GM18498 (cell line): ENCODE measurements around the gene RNF133.
"Not testable (repeated sequence)": the region's sequence is repeated elsewhere in the genome, so short reads cannot be mapped to it uniquely, and the experiment has no call there.

Experiments
- ATAC-seq: cut with Tn5 transposase; IDR thresholded peaks from one replicate; pipeline ENCODE4 v1.9.1; 2021; ENCODE audit warnings: mild to moderate bottlenecking, moderate library complexity; ENCODE audit not compliant: unreplicated experiment

RNF133 gene

DNA sequence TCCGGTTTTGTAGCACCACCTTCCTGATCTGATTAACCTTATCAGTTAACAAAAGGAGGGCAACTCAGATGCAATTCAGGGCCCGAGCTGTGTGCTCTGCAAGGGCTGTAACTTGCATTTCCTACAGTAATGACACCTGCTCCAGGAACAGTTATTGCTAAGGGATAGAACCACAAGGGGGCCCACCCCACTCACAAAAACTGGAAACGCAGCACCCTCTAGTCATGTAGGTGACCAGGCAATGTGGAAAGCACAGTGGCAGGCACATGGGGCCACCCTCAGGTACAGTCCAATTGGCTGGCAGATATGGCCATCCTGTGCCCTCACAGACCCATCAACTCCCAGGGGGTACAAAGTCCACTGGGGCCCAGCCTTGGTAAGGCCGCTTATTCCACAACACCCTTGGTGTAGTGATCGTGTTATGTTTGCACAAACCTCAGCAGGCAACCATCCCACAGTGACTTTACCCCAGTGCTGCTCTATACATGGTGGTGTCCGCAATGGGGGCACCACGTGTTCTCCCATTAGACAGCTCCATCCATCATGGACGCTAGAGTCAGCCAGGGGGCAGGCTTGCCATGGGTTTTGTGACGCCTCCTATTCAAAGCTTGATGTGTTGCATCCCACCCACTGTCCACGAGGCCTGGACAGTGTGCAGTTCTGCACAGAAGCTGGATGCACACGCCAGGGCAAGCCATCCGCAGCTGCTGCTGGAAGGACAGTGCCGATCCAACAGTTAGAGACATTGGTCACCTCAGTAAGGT, 9.4 kb downstream of the RNF133 start:
- no peak for ATAC-seq

DNA sequence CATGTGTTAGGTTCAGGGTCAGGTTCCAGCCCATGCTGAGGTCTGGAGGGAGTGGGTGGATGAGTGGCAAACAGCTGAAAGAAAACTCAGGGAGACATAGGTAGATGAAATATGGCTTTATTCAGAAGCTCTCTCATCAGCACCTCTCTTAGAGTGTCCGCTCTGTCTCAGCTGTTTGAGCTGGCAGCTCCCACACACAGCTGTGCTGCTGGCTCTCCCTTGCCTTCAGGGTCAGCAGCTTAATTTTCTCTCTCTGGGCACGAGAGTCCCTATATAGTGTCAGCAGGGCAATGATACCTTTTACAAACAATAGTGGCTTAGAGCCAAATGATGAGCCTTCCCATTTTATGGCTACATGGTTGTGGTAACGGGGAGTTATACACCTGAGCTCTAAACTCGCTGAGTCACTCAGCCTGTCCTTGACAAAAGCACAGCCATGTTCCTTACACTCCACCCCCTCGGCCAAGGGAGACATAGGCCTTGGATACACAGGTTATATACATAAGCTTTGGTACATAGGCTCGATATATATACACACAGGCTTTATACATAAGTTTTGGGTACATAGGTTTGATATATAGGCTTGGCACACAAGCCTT, 10.4 kb downstream of the RNF133 start:
- no peak for ATAC-seq

DNA sequence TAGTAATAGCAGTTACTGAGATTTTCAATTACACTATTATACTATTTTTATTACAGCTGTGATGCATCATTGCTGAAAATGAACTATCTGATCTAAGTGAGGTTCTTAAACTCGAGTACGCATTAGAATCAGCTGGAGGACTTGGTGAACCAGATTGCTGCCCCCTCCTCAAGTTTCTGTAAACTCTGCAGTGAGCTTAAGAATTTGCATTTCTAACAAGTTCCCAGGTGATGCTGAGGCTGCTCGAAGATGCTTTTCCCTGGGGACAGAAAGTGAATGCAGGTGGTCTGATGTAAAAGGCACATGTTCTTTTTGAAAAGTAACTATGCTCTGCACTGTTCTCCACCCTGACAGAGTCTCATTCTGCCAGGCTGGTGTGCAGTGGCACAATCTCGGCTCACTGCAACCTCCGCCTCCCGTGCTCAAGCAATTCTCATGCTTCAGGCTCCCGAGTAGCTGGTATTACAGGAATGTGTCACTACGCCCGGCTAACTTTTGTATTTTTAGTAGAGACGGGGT, 12.5 kb downstream of the RNF133 start:
- ATAC-seq = no peak

DNA sequence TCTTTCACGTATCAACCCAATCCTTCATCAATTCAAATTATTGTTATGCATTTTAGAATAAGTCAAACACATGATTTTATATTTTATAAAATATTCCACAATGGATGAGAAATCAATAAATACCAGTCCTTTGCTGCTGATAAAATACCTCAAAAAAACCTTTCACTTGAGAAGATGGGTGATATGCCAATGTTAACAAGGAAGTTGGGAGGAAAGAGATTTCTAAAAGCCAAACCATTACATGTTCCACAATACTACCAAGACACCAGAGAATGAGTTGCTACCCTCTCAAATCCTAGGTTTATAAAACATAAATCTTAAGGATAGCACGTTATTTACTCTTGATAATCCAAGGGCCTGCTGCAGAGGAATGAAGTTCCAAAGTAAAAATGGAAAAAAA, 14.4 kb downstream of the RNF133 start:
- no peak for ATAC-seq

DNA sequence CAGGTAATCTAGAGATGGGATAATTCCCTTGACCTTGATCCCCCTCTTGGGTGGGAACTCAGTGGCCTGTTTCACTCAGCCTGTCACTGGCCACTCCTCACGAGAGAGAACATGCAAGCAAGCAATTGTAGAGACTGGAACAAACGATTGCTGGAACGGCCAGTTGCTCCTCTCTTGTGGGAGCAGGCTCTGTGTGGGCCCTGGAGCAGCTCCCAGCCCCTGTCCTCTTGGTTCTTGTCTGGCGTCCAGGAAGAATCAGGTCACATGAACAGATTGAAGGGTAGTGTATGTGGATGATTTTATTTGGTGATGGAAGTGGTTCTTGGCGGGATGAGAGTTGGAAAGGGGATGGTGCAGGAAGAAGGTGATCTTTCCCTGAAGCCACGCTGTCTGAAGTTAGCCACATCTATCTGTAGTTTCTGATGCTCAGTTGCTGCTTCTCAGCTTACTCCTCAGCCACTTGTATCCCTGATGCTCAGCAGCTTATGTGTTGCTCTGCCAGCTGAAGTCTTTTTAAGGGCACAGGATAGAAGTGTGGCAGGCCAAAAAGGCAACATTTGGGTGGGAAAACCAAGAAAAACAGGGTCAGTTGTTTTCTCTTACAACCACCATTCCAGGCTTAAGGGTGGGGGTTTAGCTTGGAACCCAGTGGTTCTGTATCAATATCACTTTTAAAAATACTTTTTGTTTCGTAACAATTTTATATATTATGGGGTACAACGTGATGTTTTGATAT, 15.9 kb downstream of the RNF133 start:
- ATAC-seq = no peak

DNA sequence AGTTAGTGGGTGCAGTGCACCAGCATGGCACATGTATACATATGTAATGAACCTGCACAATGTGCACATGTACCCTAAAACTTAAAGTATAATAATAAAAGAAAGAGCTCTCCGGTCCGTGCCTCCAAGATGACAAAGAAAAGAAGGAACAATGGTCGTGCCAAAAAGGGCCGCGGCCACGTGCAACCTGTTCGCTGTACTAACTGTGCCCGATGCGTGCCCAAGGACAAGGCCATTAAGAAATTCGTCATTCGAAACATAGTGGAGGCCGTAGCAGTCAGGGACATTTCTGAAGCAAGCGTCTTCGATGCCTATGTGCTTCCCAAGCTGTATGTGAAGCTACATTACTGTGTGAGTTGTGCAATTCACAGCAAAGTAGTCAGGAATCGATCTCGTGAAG, 17.7 kb downstream of the RNF133 start:
- ATAC-seq = not testable (repeated sequence)

GRCh38 chr7:122679813-122680212, 19.1 kb downstream of the RNF133 start:
- no peak for ATAC-seq

GRCh38 chr7:122679269-122679709, 19.6 kb downstream of the RNF133 start:
- ATAC-seq = not testable (repeated sequence)

GRCh38 chr7:122677149-122677548, 21.8 kb downstream of the RNF133 start:
- no peak for ATAC-seq

DNA sequence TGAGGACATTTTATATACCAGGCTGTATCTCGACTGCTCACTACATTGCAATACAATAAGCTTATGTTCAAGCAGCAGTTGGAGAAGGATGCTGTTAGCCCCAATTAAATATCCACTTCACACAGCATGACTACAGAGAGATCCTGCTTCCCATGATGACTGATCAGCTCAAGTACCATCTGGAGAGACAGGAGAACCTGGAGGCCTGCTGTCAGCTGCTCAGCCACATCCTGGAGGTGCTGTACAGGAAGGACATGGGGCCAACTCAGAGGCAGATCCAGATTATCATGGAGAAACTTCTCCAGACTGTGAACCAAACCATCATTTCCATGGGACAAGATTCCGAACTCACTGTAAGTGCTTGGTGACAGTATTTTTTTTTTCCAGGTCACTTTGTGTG, 22.5 kb downstream of the RNF133 start:
- ATAC-seq = no peak

GRCh38 chr7:122675621-122676020, 23.3 kb downstream of the RNF133 start:
- ATAC-seq = no peak

DNA sequence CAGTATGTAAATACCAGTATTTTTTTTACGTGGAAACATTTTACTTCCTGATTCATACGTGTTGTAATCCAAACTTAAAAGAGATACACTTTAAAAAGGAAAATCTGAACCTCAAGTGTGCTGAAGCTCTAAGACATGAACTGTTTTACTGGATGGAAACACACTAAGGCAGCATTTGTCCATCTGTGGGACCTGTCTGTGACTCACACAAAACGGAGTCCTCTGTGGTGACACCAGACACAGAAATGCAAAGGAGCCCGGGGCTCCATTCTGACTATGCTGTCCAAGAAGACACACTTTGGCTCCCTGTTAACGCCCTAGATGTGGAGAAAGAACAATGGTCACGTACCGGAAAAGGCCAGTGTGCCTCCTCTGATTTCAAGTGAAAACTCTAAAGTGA, 23.9 kb downstream of the RNF133 start:
- ATAC-seq = no peak

- no peak for ATAC-seq
Measured at GRCh38 chr7:122674502-122674901, 24.4 kb downstream of the RNF133 start.

DNA sequence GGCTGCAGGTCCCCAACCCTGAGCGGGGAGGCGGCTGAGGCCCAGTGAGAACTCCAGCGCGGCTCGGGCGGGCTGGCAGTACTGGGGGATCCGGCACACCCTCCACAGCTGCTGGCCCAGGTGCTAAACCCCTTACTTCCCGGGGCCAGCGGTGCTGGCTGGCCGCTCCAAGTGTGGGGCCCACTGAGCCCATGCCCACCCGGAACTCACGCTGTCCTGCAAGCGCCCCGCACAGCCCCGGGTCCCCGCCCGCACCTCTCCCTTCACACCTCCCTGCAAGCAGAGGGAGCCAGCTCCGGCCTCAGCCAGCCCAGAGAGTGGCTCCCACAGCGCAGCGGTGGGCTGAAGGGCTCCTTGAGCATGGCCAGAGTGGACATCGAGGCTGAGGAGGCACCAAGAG, 25.0 kb downstream of the RNF133 start:
- ATAC-seq = no peak

- no peak for ATAC-seq
Measured at GRCh38 chr7:122672536-122672935, 26.4 kb downstream of the RNF133 start.

- no peak for ATAC-seq
Measured at GRCh38 chr7:122663733-122664132, 35.2 kb downstream of the RNF133 start.

DNA sequence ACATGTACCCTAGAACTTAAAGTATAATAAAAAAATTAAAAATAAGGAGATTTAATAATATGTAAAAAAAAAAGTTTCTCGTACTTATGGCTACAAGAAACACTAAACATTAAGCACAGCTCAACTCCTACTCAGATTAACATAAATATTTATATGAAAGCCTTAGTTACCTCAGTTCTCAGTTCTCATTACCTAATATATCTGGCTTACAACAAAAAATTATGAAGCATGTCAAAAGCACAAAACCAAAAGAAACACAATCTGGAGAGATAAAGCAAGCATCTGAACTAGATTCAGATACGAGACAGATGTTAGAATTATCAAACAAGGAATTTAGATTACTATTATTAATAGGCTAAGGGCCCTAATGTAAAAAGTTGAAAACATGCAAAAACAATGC, 40.1 kb downstream of the RNF133 start:
- ATAC-seq = no peak

GRCh38 chr7:122653685-122654084, 45.2 kb downstream of the RNF133 start:
- no peak for ATAC-seq

- ATAC-seq = no peak
Measured at GRCh38 chr7:122652876-122653275, 46.0 kb downstream of the RNF133 start.

GRCh38 chr7:122651451-122651850, 47.5 kb downstream of the RNF133 start:
- no peak for ATAC-seq
